B cell (primary cell): ENCODE measurements around the gene SUMO2. TPM values are rescaled to one million over a fixed set of nuclear protein-coding genes. Genes with fewer than 3 reads are reported as not detected.
"Not testable (repeated sequence)": the region's sequence is repeated elsewhere in the genome, so short reads cannot be mapped to it uniquely, and the experiment has no call there.

Experiments
- ATAC-seq: fragments of 200-7000 bp; cut with Tn5 transposase; one replicate; pipeline ENCODE4 v1.10.0; 2021; ENCODE audit warnings: low read depth, mild to moderate bottlenecking, moderate number of reproducible peaks, moderate library complexity
- CTCF ChIA-PET: fragments of 350-600 bp; sonication (Branson Sonifier 250); formaldehyde crosslinking; loops from one replicate; lab custom pipeline; 2021; ENCODE audit warnings: antibody characterized with exemption, inconsistent platforms; lab: Charles Lee
- POLR2A ChIA-PET: fragments of 350-600 bp; sonication (Branson Sonifier 250); formaldehyde crosslinking; loops from one replicate; lab custom pipeline; 2021; ENCODE audit warnings: antibody characterized with exemption; lab: Charles Lee
- DNase-seq: peaks from one replicate; pipeline ENCODE4 v3.0.0; 2013
- H2AFZ ChIP-seq: 2 replicates; pipeline ENCODE4 v1.6.1; 2012; ENCODE audit warnings: mild to moderate bottlenecking, low read depth, low read length; ENCODE audit not compliant: insufficient read depth, poor library complexity, severe bottlenecking
- H3K27ac ChIP-seq, 2 donors: 1 replicate in 1 of 2; 2 replicates in 1 of 2; pipeline ENCODE4 v1.5.1; 2012 to 2013; ENCODE audit warnings: low read length in 2 of 2, mild to moderate bottlenecking in 2 of 2, moderate library complexity in 1 of 2
- H3K27me3 ChIP-seq, 4 experiments: fragments of 200-600 bp in 1 of 4; sonication (generic) in 1 of 4; replicated peaks in 1 of 4; 1 replicate in 2 of 4; 2 replicates in 2 of 4; pipeline versions ENCODE4 v1.6.1 to v1.7.0; 2013 to 2016; ENCODE audit warnings: low read length in 3 of 4, mild to moderate bottlenecking in 2 of 4, mixed read lengths in 1 of 4, moderate library complexity in 1 of 4; ENCODE audit not compliant: insufficient read depth in 4 of 4, control insufficient read depth in 3 of 4; ENCODE audit errors: control extremely low read depth in 1 of 4
- H3K36me3 ChIP-seq, 2 experiments: replicated peaks in 1 of 2; 1 replicate in 1 of 2; 2 replicates in 1 of 2; pipeline versions ENCODE4 v1.6.1 to v1.7.1; 2013; ENCODE audit warnings: low read length in 1 of 2; ENCODE audit not compliant: insufficient read depth in 2 of 2, control insufficient read depth in 1 of 2; ENCODE audit errors: control extremely low read depth in 1 of 2, extremely low read depth in 1 of 2
- H3K4me1 ChIP-seq, 2 donors: fragments of 200-600 bp in 1 of 2; sonication (generic) in 1 of 2; 1 replicate in 1 of 2; 2 replicates in 1 of 2; pipeline versions ENCODE4 v1.5.1 to v1.6.1; 2013 to 2017; ENCODE audit warnings: low read length in 2 of 2; ENCODE audit not compliant: control insufficient read depth in 2 of 2, insufficient read depth in 2 of 2
- H3K4me2 ChIP-seq: replicated peaks from 2 replicates; pipeline ENCODE3; 2012; ENCODE audit warnings: mild to moderate bottlenecking, low read depth, low read length; ENCODE audit not compliant: poor library complexity, severe bottlenecking
- H3K4me3 ChIP-seq, 5 experiments: fragments of 200-600 bp in 1 of 5; sonication (generic) in 1 of 5; 1 replicate in 3 of 5; 2 replicates in 2 of 5; pipeline versions ENCODE4 v1.5.1 to v1.7.0; 2011 to 2016; ENCODE audit warnings: low read length in 4 of 5, mild to moderate bottlenecking in 4 of 5, low read depth in 2 of 5, control low read depth in 1 of 5, moderate library complexity in 1 of 5; ENCODE audit not compliant: insufficient read depth in 1 of 5; ENCODE audit errors: control extremely low read depth in 1 of 5, extremely low read depth in 1 of 5
- H3K79me2 ChIP-seq: fragments of 200-600 bp; sonication (generic); one replicate; pipeline ENCODE4 v1.6.0; 2016; ENCODE audit warnings: low read length; ENCODE audit not compliant: control insufficient read depth, insufficient read depth
- H3K9ac ChIP-seq: fragments of 200-600 bp; sonication (generic); 2 replicates; pipeline ENCODE4 v1.6.1; 2017; ENCODE audit warnings: mild to moderate bottlenecking, low read length, moderate library complexity
- H3K9me3 ChIP-seq, 3 donors: one replicate each; pipeline versions ENCODE4 v1.6.1 to v1.7.1; 2013; ENCODE audit warnings: low read length in 2 of 3; ENCODE audit not compliant: control insufficient read depth in 2 of 3, insufficient read depth in 1 of 3; ENCODE audit errors: control extremely low read depth in 1 of 3
- H4K20me1 ChIP-seq: 2 replicates; pipeline ENCODE4 v1.6.0; 2012; ENCODE audit warnings: mild to moderate bottlenecking, low read length; ENCODE audit not compliant: insufficient read depth, control insufficient read depth, poor library complexity, severe bottlenecking
- H3K27ac Mint-ChIP-seq: one replicate; pipeline ENCODE4 v1.8.0; 2021; ENCODE audit warnings: mixed read lengths
- H3K27me3 Mint-ChIP-seq: one replicate; pipeline ENCODE4 v1.8.0; 2021; ENCODE audit warnings: mixed read lengths
- H3K4me1 Mint-ChIP-seq: one replicate; pipeline ENCODE4 v1.8.0; 2021; ENCODE audit warnings: mixed read lengths
- H3K4me3 Mint-ChIP-seq: one replicate; pipeline ENCODE4 v1.8.0; 2021; ENCODE audit warnings: mixed read lengths
- H3K9me3 Mint-ChIP-seq: one replicate; pipeline ENCODE4 v1.8.0; 2022; ENCODE audit warnings: mixed read lengths; ENCODE audit not compliant: insufficient read depth
- EZH2 ChIP-seq: IDR thresholded peaks from 2 replicates; pipeline ENCODE4 v1.6.1; 2012; ENCODE audit warnings: borderline replicate concordance, low read depth, mild to moderate bottlenecking, moderate library complexity, low read length; ENCODE audit not compliant: insufficient read depth, poor library complexity, severe bottlenecking
- WGBS: methylation state at CpG from one replicate; pipeline ENCODE4 v1.1.5; 2013; ENCODE audit warnings: missing lambda C conversion rate; ENCODE audit not compliant: insufficient coverage; 5-methylcytosine and 5-hydroxymethylcytosine counted together
- intact Hi-C: fragments of 100-400 bp; cut with micrococcal nuclease; formaldehyde crosslinking; loops from one replicate; pipeline ENCODE4 v1.10.0; 2022
- polyA plus RNA-seq: library from polyadenylated mRNA; depleted of rRNA; stranded (reverse); fragments of >200 nt; gene quantifications from 2 replicates; pipeline ENCODE4 v1.2.3, GENCODE V29; 2012
- total RNA-seq, 2 donors: library from RNA; stranded (reverse); fragments of 120-200 nt in 1 of 2; gene quantifications; 1 replicate in 1 of 2; 2 replicates in 1 of 2; pipeline versions ENCODE4 v1.2.3 to v1.2.4, GENCODE V29; 2013 to 2022
- TF ChIP-seq, protein P1 (sequence below): fragments of 200-600 bp; IDR thresholded peaks from one replicate; pipeline ENCODE4 v1.8.0; 2022; ENCODE audit warnings: antibody characterized with exemption, mild to moderate bottlenecking

The SUMO2 gene
- total and polyA plus RNA-seq, 2 donors (not counting 1 experiment from before 2014, with no cell fraction given) = 35.1 to 229 TPM

DNA sequence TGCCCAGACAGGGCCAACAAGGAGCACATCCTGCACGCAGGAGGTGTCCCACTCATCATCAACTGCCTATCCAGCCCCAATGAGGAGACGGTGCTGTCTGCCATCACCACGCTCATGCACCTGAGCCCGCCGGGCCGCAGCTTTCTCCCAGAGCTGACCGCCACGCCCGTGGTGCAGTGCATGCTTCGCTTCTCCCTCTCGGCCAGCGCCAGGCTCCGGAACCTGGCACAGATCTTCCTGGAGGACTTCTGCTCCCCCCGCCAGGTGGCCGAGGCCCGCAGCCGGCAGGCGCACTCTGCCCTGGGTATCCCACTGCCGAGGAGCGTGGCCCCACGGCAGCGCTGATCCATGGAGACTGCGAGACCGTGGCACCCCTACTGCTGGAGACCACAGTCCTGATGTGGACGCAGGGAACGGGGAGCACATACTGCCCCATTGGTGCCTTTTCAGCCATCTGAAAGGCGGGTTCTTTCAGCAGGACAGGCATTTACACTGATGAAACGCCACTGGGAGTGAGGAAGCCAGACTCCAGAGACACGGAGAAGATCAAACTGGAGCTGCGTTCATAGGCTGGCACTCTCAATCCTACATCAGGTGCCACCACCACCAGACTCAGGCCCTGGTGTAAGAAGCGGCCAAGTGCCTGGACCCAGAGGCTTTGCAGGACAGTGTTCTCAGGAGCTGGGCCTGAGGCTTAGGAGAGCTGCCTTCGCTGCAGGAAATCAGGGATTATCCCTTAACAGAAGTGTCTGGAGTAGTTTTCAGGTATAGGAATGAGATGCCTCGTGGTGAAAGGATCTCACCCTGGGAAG lies 53.9 kb downstream of the SUMO2 start:
- no peak for ATAC-seq
- no peak overlapping the region for H3K9ac ChIP-seq
- POLR2A ChIA-PET = no interaction called here
- no peaks in the 10 kb centered on the region for H3K27me3 ChIP-seq
- peaks cover 23% of the 10 kb centered on the region for H4K20me1 ChIP-seq
- 96% methylated on average over 32 of the region's 33 CpGs for WGBS
- no peaks in the 10 kb centered on the region for H3K9me3 ChIP-seq
- Mint-ChIP-seq H3K9me3 (no peaks in the 10 kb centered on the region), H3K27me3 (no peaks in the 10 kb centered on the region), H3K27ac (no peak overlapping the region), H3K4me1 (peaks cover 55% of the 10 kb centered on the region), H3K4me3 (peak overlapping the region; percentile 86)
- H3K27ac ChIP-seq = no peak overlapping the region
- no peak overlapping the region for H2AFZ ChIP-seq
- H3K4me1 ChIP-seq = peaks cover 36 to 50% of the 10 kb centered on the region in 2 donors
- peaks cover 0 to 17% of the 10 kb centered on the region in 2 experiments for H3K36me3 ChIP-seq
- DNase-seq = no peak
- no peak for TF ChIP-seq EZH2
- TF ChIP-seq, protein P1, sequence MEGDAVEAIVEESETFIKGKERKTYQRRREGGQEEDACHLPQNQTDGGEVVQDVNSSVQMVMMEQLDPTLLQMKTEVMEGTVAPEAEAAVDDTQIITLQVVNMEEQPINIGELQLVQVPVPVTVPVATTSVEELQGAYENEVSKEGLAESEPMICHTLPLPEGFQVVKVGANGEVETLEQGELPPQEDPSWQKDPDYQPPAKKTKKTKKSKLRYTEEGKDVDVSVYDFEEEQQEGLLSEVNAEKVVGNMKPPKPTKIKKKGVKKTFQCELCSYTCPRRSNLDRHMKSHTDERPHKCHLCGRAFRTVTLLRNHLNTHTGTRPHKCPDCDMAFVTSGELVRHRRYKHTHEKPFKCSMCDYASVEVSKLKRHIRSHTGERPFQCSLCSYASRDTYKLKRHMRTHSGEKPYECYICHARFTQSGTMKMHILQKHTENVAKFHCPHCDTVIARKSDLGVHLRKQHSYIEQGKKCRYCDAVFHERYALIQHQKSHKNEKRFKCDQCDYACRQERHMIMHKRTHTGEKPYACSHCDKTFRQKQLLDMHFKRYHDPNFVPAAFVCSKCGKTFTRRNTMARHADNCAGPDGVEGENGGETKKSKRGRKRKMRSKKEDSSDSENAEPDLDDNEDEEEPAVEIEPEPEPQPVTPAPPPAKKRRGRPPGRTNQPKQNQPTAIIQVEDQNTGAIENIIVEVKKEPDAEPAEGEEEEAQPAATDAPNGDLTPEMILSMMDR = no peak
- CTCF ChIA-PET = interaction anchor here (0.5 to 13.4 kb wide), 6 partner anchors 9 to 44 kb away, joined by 3 to 262 read pairs (median 4); partner anchors contain the start of genes ARMC7 and JPT1
- no peak overlapping the region for H3K4me2 ChIP-seq
- no peak overlapping the region for H3K4me3 ChIP-seq
- intact Hi-C loops = no loop called here
- H3K79me2 ChIP-seq = peaks cover 15% of the 10 kb centered on the region

DNA sequence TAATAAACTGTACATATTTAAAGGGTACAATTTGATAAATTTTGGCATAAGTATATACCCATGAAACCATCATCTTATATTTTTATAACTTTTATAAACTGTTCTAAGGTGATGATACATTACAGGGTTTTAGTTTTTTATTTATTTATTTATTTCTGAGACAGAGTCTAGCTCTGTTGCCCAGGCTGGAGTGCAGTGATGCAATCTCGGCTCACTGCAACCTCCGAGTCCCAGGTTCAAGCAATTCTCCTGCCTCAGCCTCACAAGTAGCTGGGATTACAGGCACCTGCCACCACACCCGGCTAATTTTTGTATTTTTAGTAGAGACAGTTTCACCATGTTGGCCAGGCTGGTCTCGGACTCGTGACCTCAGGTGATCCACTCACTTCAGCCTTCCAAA lies 54.8 kb downstream of the SUMO2 start:
- POLR2A ChIA-PET, ATAC-seq, H2AFZ ChIP-seq, H3K9ac ChIP-seq, H3K9me3 Mint-ChIP-seq, H3K9me3 ChIP-seq, H3K4me3 ChIP-seq, H3K27ac ChIP-seq, H3K27me3 ChIP-seq, H3K27me3 Mint-ChIP-seq, H3K4me2 ChIP-seq, DNase-seq, H3K4me3 Mint-ChIP-seq, intact Hi-C loops: not testable (repeated sequence)
- H3K4me1 ChIP-seq = peaks cover 37 to 53% of the 10 kb centered on the region in 2 donors
- peaks cover 23% of the 10 kb centered on the region for H3K79me2 ChIP-seq
- peaks cover 59% of the 10 kb centered on the region for H3K4me1 Mint-ChIP-seq
- WGBS = 97% methylated on average over 5 of the region's 5 CpGs
- peak overlapping the region; percentile 41 for H3K27ac Mint-ChIP-seq
- H4K20me1 ChIP-seq = peaks cover 23% of the 10 kb centered on the region
- CTCF ChIA-PET = interaction anchor here (13.4 kb wide), 1 partner anchor 14 kb away, joined by 262 read pairs; the partner anchor contains the start of gene ARMC7
- peaks cover 0 to 17% of the 10 kb centered on the region in 2 experiments for H3K36me3 ChIP-seq
